A549 (cell line): ENCODE data around the gene KCNH8.

Experiments used
- CBX8 ChIP-seq: fragments of 200-600 bp; sonication (generic); IDR thresholded peaks from 2 replicates; pipeline ENCODE4 v1.6.1; 2016
- CEBPB ChIP-seq, 2 experiments: fragments of >200 bp in 1 of 2; sonication (Bioruptor Twin) in 1 of 2; formaldehyde crosslinking in 1 of 2; IDR thresholded peaks; 2 replicates each; pipeline ENCODE4 v1.6.1; 2012 to 2016
- EP300 ChIP-seq, 2 experiments: fragments of >200 bp; sonication (Bioruptor Twin); formaldehyde crosslinking; IDR thresholded peaks; 2 replicates in 1 of 2; 3 replicates in 1 of 2; pipeline ENCODE4 v1.6.1; 2016 to 2017
- ESRRA ChIP-seq: fragments of 150-350 bp; IDR thresholded peaks from 2 replicates; pipeline ENCODE4 v1.6.1; 2014; ENCODE audit warnings: mild to moderate bottlenecking, low read length, borderline replicate concordance
- JUN ChIP-seq, 2 experiments: fragments of >200 bp; sonication (Bioruptor Twin); formaldehyde crosslinking; IDR thresholded peaks; 2 replicates in 1 of 2; 3 replicates in 1 of 2; pipeline ENCODE4 v1.6.1; 2016 to 2017
- KDM5A ChIP-seq: fragments of 200-600 bp; sonication (generic); IDR thresholded peaks from 2 replicates; pipeline ENCODE4 v1.6.1; 2016; ENCODE audit warnings: antibody characterized with exemption, mild to moderate bottlenecking
- POLR2A ChIP-seq: IDR thresholded peaks from 2 replicates; pipeline ENCODE4 v1.6.1; 2012; ENCODE audit warnings: mild to moderate bottlenecking, low read length
- RCOR1 ChIP-seq: fragments of 150-350 bp; IDR thresholded peaks from 2 replicates; pipeline ENCODE4 v1.6.1; 2014; ENCODE audit warnings: antibody characterized with exemption, low read length, low read depth
- TF ChIP-seq, protein P1 (sequence below): IDR thresholded peaks from 2 replicates; pipeline ENCODE4 v1.6.1; 2012
- TF ChIP-seq, protein P2 (sequence below): fragments of >200 bp; sonication (Bioruptor Twin); formaldehyde crosslinking; IDR thresholded peaks from 3 replicates; pipeline ENCODE4 v1.5.1; 2016
- TF ChIP-seq, protein P3 (sequence below): fragments of 200-600 bp; sonication (generic); IDR thresholded peaks from 2 replicates; pipeline ENCODE4 v1.6.1; 2016; ENCODE audit warnings: antibody characterized with exemption, mild to moderate bottlenecking, moderate library complexity
- TF ChIP-seq, protein P4 (sequence below): IDR thresholded peaks from 2 replicates; pipeline ENCODE4 v1.6.1; 2012
- TF ChIP-seq, protein P5 (sequence below): fragments of 150-350 bp; IDR thresholded peaks from 2 replicates; pipeline ENCODE4 v1.6.1; 2014; ENCODE audit warnings: low read depth, mild to moderate bottlenecking, low read length

DNA sequence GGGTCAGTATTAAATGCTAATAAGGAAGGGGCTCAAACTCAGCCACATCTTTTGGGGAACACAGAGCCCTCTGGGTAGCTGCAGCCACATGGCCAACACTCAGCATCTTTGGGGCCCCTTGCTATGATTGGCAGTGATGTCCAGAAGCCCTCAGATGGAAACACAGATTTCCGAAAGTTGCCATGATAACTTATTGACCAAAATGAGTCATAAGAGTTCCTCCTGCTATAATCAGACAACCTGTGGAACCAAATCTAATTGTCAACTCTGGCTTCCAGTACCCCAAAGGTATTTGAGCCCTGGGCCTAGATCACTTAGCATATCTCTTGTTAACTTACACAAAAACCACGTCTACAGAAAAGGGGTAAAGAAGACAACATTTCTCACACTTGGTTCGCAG lies 392.2 kb downstream of the KCNH8 start:
- TF ChIP-seq EP300 (IDR thresholded peaks at IDR 0.05) (no peak), CBX8 (no peak), CEBPB (IDR thresholded peaks at IDR 0.05) (no peak), JUN (IDR thresholded peaks at IDR 0.05) (no peak), KDM5A (no peak), POLR2A (no peak), ESRRA (no peak), RCOR1 (no peak)
- TF ChIP-seq, protein P1, sequence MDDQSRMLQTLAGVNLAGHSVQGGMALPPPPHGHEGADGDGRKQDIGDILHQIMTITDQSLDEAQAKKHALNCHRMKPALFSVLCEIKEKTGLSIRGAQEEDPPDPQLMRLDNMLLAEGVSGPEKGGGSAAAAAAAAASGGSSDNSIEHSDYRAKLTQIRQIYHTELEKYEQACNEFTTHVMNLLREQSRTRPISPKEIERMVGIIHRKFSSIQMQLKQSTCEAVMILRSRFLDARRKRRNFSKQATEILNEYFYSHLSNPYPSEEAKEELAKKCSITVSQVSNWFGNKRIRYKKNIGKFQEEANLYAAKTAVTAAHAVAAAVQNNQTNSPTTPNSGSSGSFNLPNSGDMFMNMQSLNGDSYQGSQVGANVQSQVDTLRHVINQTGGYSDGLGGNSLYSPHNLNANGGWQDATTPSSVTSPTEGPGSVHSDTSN = no peak
- TF ChIP-seq, protein P2, sequence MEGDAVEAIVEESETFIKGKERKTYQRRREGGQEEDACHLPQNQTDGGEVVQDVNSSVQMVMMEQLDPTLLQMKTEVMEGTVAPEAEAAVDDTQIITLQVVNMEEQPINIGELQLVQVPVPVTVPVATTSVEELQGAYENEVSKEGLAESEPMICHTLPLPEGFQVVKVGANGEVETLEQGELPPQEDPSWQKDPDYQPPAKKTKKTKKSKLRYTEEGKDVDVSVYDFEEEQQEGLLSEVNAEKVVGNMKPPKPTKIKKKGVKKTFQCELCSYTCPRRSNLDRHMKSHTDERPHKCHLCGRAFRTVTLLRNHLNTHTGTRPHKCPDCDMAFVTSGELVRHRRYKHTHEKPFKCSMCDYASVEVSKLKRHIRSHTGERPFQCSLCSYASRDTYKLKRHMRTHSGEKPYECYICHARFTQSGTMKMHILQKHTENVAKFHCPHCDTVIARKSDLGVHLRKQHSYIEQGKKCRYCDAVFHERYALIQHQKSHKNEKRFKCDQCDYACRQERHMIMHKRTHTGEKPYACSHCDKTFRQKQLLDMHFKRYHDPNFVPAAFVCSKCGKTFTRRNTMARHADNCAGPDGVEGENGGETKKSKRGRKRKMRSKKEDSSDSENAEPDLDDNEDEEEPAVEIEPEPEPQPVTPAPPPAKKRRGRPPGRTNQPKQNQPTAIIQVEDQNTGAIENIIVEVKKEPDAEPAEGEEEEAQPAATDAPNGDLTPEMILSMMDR = no peak
- TF ChIP-seq, protein P3, sequence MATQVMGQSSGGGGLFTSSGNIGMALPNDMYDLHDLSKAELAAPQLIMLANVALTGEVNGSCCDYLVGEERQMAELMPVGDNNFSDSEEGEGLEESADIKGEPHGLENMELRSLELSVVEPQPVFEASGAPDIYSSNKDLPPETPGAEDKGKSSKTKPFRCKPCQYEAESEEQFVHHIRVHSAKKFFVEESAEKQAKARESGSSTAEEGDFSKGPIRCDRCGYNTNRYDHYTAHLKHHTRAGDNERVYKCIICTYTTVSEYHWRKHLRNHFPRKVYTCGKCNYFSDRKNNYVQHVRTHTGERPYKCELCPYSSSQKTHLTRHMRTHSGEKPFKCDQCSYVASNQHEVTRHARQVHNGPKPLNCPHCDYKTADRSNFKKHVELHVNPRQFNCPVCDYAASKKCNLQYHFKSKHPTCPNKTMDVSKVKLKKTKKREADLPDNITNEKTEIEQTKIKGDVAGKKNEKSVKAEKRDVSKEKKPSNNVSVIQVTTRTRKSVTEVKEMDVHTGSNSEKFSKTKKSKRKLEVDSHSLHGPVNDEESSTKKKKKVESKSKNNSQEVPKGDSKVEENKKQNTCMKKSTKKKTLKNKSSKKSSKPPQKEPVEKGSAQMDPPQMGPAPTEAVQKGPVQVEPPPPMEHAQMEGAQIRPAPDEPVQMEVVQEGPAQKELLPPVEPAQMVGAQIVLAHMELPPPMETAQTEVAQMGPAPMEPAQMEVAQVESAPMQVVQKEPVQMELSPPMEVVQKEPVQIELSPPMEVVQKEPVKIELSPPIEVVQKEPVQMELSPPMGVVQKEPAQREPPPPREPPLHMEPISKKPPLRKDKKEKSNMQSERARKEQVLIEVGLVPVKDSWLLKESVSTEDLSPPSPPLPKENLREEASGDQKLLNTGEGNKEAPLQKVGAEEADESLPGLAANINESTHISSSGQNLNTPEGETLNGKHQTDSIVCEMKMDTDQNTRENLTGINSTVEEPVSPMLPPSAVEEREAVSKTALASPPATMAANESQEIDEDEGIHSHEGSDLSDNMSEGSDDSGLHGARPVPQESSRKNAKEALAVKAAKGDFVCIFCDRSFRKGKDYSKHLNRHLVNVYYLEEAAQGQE = no peak
- TF ChIP-seq, protein P4, sequence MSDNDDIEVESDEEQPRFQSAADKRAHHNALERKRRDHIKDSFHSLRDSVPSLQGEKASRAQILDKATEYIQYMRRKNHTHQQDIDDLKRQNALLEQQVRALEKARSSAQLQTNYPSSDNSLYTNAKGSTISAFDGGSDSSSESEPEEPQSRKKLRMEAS = no peak
- TF ChIP-seq, protein P5, sequence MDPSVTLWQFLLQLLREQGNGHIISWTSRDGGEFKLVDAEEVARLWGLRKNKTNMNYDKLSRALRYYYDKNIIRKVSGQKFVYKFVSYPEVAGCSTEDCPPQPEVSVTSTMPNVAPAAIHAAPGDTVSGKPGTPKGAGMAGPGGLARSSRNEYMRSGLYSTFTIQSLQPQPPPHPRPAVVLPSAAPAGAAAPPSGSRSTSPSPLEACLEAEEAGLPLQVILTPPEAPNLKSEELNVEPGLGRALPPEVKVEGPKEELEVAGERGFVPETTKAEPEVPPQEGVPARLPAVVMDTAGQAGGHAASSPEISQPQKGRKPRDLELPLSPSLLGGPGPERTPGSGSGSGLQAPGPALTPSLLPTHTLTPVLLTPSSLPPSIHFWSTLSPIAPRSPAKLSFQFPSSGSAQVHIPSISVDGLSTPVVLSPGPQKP = no peak
